ENCODE data around the gene THOC6.

GRCh38 chr16:2985893-2986355, 37.9 kb upstream of the THOC6 start:
- no peak for TF ChIP-seq CTCF (conservative IDR thresholded peaks at IDR 0.05; ENCODE audit: low read depth in 2 of 2)
- TF ChIP-seq REST (IDR thresholded peaks at IDR 0.05; ENCODE audit: unreplicated experiment): no peak
- TF ChIP-seq ZNF114 (CRISPR knock-in tag; IDR thresholded peaks at IDR 0.05): no peak
- no peak for TF ChIP-seq CREB1 (CRISPR knock-in tag; IDR thresholded peaks at IDR 0.05; ENCODE audit: low read depth)
- no peak for TF ChIP-seq EZH2 (IDR thresholded peaks at IDR 0.05; ENCODE audit: low read depth, unreplicated experiment)
- TF ChIP-seq EZH2phosphoT487 (IDR thresholded peaks at IDR 0.05; ENCODE audit: unreplicated experiment): no peak
- TF ChIP-seq POLR2AphosphoS5 (IDR thresholded peaks at IDR 0.05; ENCODE audit: low read depth): no peak

Measured in GM23338 (cell line).